GDM1 (cell line): ENCODE results near the gene TXNRD2.
"Not testable (repeated sequence)": the region's sequence is repeated elsewhere in the genome, so short reads cannot be mapped to it uniquely, and the experiment has no call there.

Source experiments
- DNase-seq: peaks from one replicate; lab custom pipeline; 2025; lab: John Stamatoyannopoulos, UW

Gene TXNRD2

GRCh38 chr22:19844377-19845053 is 97.1 kb downstream of the TXNRD2 start:
- peak; percentile 66 for DNase-seq

DNA sequence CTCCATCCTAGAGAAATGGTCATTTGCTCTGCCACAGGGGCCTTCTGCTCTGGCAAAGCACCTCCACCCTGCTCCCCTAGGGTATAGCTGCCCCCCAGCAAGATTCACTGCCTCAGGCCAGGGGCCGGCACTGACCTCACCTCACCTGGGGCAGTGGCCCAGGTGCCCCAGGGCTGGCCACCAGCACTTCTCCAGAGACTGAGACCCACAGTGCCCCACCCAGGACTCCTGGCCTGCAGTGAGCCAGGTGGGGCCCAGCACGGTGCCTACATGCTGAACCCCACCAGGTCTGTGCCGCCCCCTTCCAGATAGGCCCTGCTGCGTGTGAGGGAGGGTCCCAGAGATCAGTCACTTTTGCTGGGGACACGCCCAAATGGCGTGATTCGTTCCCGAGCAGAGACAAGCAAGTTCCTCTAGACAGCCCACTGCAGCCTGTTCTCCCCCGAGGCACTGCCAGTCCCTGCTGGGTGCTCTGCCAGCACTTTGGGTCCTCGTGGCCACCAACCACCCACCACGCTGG is 97.7 kb downstream of the TXNRD2 start:
- no peak for DNase-seq

GRCh38 chr22:19843107-19843856 is 98.3 kb downstream of the TXNRD2 start:
- DNase-seq: no peak

GRCh38 chr22:19842393-19843106 is 99.1 kb downstream of the TXNRD2 start:
- DNase-seq: no peak

GRCh38 chr22:19841641-19842392 is 99.8 kb downstream of the TXNRD2 start:
- no peak for DNase-seq

GRCh38 chr22:19840955-19841640 is 100.5 kb downstream of the TXNRD2 start:
- no peak for DNase-seq

DNA sequence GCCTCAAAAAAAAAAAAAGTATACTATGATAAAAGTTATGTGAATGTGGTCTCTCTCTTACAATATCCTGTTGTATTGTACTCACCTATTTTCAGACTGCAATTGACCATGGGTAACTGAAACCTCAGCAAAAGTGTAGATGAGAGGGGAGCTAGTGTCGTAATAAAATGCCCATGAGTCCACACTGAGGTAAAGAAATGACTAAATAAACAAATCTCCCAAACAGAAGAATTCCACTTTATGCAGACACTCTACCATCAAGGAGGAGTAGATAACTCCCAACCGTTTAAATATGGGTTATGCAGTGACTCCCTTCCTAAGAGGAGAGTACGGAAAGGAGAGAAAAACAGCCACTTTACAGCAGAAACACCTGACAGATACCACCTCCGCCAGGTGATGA is 101.6 kb downstream of the TXNRD2 start:
- no peak for DNase-seq

GRCh38 chr22:19837915-19838314 is 103.7 kb downstream of the TXNRD2 start:
- DNase-seq: no peak

DNA sequence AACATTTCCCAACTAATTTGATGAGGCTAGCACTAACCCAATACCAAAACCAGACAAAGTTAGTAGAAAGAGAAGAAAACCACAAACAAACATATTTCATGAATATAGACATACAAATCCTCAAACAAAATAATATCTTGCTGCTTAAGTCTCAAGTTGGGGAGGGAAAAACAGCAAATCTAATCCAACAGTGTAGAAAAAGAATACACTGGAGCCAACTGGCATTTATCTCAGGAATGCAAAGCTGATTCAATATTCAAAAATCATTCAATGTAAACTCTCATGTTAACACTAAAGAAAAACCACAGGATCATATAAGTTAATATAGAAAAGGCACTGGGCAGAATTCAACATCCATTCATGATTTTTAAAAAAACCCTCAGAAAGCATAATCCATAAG is 105.1 kb downstream of the TXNRD2 start:
- DNase-seq: no peak

DNA sequence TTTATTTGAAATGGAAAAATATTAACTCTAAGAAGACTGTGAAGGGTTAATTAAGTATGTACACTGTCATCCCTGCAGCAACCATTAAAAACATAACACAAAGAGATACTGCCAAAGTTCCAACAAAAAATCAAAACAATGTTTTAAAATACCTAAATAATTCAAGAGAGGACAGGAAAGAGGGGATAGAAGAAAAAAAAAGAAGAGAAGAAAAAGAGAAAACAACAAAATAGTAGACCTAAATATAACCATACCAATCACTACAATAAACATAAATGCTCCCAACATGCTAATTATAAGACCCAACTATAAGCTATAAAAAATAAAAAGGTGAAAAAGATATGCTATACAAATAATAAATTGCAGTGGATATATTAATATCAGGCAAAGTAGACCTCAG is 107.0 kb downstream of the TXNRD2 start:
- DNase-seq: no peak

- not testable (repeated sequence) for DNase-seq
These were observed 108.3 kb downstream of the TXNRD2 start for GRCh38 chr22:19833327-19833726.

- DNase-seq: no peak
These were observed 109.0 kb downstream of the TXNRD2 start for GRCh38 chr22:19832476-19833108.

- not testable (repeated sequence) for DNase-seq
These were observed 109.6 kb downstream of the TXNRD2 start for GRCh38 chr22:19831979-19832378.

GRCh38 chr22:19831016-19831415 is 110.6 kb downstream of the TXNRD2 start:
- no peak for DNase-seq

GRCh38 chr22:19828035-19828401 is 113.6 kb downstream of the TXNRD2 start:
- no peak for DNase-seq

- no peak for DNase-seq
These were observed 114.1 kb downstream of the TXNRD2 start for GRCh38 chr22:19827341-19828034.

- DNase-seq: no peak
These were observed 115.0 kb downstream of the TXNRD2 start for GRCh38 chr22:19826619-19826950.

DNA sequence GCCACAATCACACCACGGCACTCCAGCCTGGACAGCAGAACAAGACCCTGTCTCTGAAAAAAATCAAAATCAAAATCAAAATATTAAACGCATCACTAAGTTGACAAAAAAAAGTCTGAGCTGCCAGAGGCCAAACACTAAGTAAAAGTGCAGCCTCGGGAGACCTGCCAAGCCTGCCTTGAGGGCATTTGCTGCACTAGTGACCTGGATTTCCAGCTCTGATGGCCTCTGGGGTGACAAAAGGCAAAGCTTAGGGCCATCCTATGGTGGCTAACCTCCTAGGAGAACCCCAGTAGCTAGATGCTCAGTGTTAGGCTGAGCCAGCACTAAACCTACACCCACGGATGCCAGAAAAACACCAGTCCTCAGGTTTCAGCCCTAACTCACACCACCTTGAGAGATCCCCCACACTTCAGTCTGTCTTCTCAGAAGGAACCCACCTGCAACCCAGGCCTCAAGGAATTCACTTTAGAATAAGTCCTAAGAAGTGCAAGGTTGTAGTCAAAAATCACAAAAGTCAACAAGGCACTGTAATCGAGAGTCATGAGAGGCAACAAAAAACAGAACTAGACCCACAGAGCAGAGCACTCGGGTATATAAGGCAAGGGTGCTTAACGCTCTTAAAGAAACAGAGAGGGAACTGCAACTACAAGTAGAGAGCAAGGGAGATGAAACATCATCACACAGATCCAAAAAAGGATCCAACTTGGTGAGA is 115.6 kb downstream of the TXNRD2 start:
- DNase-seq: no peak
